ENCODE data around the gene LAMB2.

DNA sequence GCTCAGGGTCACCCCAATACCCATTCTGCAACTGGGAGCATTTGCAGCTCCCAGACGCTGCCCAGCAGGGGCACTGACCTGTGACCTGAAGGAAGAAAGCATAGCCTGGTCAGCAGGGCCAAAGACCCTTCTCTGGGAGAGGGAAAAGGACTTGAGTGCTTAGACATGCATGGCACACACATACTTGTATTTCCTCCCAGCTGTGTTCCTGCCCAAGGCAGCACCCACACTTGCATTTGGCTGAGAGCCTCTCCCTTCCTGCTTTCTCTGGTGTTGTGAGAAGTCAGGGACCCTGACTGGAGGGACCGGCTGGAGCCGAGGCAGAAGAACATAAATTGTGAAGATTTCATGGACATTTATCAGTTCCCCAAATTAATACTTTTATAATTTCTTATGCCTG is 7.2 kb upstream of the LAMB2 start:
- TF ChIP-seq JUND (IDR thresholded peaks at IDR 0.05; ENCODE audit: low read depth, low read length): no peak
- TF ChIP-seq BHLHE40 (IDR thresholded peaks at IDR 0.05; ENCODE audit: borderline replicate concordance in 1 of 2, low read depth in 2 of 2, low read length in 1 of 2): no peak
- TF ChIP-seq, protein P1, sequence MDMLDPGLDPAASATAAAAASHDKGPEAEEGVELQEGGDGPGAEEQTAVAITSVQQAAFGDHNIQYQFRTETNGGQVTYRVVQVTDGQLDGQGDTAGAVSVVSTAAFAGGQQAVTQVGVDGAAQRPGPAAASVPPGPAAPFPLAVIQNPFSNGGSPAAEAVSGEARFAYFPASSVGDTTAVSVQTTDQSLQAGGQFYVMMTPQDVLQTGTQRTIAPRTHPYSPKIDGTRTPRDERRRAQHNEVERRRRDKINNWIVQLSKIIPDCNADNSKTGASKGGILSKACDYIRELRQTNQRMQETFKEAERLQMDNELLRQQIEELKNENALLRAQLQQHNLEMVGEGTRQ (IDR thresholded peaks at IDR 0.05; ENCODE audit: borderline replicate concordance, low read depth, low read length): no peak
- TF ChIP-seq, protein P2, sequence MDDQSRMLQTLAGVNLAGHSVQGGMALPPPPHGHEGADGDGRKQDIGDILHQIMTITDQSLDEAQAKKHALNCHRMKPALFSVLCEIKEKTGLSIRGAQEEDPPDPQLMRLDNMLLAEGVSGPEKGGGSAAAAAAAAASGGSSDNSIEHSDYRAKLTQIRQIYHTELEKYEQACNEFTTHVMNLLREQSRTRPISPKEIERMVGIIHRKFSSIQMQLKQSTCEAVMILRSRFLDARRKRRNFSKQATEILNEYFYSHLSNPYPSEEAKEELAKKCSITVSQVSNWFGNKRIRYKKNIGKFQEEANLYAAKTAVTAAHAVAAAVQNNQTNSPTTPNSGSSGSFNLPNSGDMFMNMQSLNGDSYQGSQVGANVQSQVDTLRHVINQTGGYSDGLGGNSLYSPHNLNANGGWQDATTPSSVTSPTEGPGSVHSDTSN (IDR thresholded peaks at IDR 0.05; ENCODE audit: insufficient replicate concordance, low read depth, low read length): no peak
- no peak for TF ChIP-seq TCF12 (IDR thresholded peaks at IDR 0.05; ENCODE audit: low read depth, low read length)
- TF ChIP-seq CEBPB (IDR thresholded peaks at IDR 0.05; ENCODE audit: borderline replicate concordance in 1 of 2, low read depth in 2 of 2, low read length in 2 of 2): no peak
- TF ChIP-seq ETV6 (conservative IDR thresholded peaks at IDR 0.05 in 1 of 2, IDR thresholded peaks at IDR 0.05 in 1 of 2; ENCODE audit: borderline replicate concordance in 1 of 2, low read depth in 1 of 2): no peak
- no peak for TF ChIP-seq EGR1 (IDR thresholded peaks at IDR 0.05; ENCODE audit: borderline replicate concordance in 1 of 2, low read depth in 2 of 2, low read length in 2 of 2)
- TF ChIP-seq, protein P3, sequence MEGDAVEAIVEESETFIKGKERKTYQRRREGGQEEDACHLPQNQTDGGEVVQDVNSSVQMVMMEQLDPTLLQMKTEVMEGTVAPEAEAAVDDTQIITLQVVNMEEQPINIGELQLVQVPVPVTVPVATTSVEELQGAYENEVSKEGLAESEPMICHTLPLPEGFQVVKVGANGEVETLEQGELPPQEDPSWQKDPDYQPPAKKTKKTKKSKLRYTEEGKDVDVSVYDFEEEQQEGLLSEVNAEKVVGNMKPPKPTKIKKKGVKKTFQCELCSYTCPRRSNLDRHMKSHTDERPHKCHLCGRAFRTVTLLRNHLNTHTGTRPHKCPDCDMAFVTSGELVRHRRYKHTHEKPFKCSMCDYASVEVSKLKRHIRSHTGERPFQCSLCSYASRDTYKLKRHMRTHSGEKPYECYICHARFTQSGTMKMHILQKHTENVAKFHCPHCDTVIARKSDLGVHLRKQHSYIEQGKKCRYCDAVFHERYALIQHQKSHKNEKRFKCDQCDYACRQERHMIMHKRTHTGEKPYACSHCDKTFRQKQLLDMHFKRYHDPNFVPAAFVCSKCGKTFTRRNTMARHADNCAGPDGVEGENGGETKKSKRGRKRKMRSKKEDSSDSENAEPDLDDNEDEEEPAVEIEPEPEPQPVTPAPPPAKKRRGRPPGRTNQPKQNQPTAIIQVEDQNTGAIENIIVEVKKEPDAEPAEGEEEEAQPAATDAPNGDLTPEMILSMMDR (IDR thresholded peaks at IDR 0.05 in 2 of 3, conservative IDR thresholded peaks at IDR 0.05 in 1 of 3; ENCODE audit: control insufficient read depth in 2 of 3, extremely low read depth in 1 of 3, insufficient read depth in 1 of 3, low read depth in 3 of 3, low read length in 3 of 3): no peak
- no peak for TF ChIP-seq POLR2A (IDR thresholded peaks at IDR 0.05; ENCODE audit: low read depth, low read length)
- TF ChIP-seq, protein P4, sequence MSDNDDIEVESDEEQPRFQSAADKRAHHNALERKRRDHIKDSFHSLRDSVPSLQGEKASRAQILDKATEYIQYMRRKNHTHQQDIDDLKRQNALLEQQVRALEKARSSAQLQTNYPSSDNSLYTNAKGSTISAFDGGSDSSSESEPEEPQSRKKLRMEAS (IDR thresholded peaks at IDR 0.05; ENCODE audit: low read depth, low read length): no peak
- TF ChIP-seq, protein P5, sequence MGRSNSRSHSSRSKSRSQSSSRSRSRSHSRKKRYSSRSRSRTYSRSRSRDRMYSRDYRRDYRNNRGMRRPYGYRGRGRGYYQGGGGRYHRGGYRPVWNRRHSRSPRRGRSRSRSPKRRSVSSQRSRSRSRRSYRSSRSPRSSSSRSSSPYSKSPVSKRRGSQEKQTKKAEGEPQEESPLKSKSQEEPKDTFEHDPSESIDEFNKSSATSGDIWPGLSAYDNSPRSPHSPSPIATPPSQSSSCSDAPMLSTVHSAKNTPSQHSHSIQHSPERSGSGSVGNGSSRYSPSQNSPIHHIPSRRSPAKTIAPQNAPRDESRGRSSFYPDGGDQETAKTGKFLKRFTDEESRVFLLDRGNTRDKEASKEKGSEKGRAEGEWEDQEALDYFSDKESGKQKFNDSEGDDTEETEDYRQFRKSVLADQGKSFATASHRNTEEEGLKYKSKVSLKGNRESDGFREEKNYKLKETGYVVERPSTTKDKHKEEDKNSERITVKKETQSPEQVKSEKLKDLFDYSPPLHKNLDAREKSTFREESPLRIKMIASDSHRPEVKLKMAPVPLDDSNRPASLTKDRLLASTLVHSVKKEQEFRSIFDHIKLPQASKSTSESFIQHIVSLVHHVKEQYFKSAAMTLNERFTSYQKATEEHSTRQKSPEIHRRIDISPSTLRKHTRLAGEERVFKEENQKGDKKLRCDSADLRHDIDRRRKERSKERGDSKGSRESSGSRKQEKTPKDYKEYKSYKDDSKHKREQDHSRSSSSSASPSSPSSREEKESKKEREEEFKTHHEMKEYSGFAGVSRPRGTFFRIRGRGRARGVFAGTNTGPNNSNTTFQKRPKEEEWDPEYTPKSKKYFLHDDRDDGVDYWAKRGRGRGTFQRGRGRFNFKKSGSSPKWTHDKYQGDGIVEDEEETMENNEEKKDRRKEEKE (IDR thresholded peaks at IDR 0.05): no peak
- TF ChIP-seq RFX5 (IDR thresholded peaks at IDR 0.05; ENCODE audit: low read depth, low read length): no peak
- TF ChIP-seq RCOR1 (conservative IDR thresholded peaks at IDR 0.05; ENCODE audit: low read depth, low read length): no peak
